CD4-positive, CD25-positive, alpha-beta regulatory T cell (primary cell): ENCODE data around the gene FAR2. TPM values are rescaled to one million over a fixed set of nuclear protein-coding genes. Genes with fewer than 3 reads are reported as not detected.

Experiments used
- ATAC-seq, 2 donors: fragments of 150-1000 bp; cut with Tn5 transposase; one replicate each; pipeline ENCODE4 v1.10.0; 2021; ENCODE audit warnings: low read depth in 2 of 2, moderate number of reproducible peaks in 2 of 2, moderate library complexity in 1 of 2
- DNase-seq, 3 donors: peaks; one replicate each; pipeline versions ENCODE4 v3.0.0 to v3.0.0-alpha.2; 2012 to 2022; ENCODE audit warnings: mixed read lengths in 1 of 3
- H3K27ac ChIP-seq: one replicate; pipeline ENCODE4 v1.7.0; 2013; ENCODE audit warnings: mild to moderate bottlenecking, low read length; ENCODE audit not compliant: insufficient read depth, poor library complexity, severe bottlenecking
- H3K27me3 ChIP-seq: one replicate; pipeline ENCODE4 v1.7.0; 2013; ENCODE audit warnings: low read length; ENCODE audit not compliant: control insufficient read depth, insufficient read depth
- H3K36me3 ChIP-seq: one replicate; pipeline ENCODE4 v1.7.0; 2013; ENCODE audit warnings: mild to moderate bottlenecking, low read length, moderate library complexity; ENCODE audit not compliant: control insufficient read depth, insufficient read depth
- H3K4me1 ChIP-seq: 2 replicates; pipeline ENCODE4 v1.7.0; 2013; ENCODE audit warnings: mild to moderate bottlenecking, low read length; ENCODE audit not compliant: insufficient read depth, control insufficient read depth, poor library complexity, severe bottlenecking
- H3K4me3 ChIP-seq: one replicate; pipeline ENCODE4 v1.7.0; 2013; ENCODE audit warnings: low read depth, mild to moderate bottlenecking, low read length, moderate library complexity
- H3K9me3 ChIP-seq, 2 experiments: 1 replicate in 1 of 2; 2 replicates in 1 of 2; pipeline ENCODE4 v1.7.0; 2013; ENCODE audit warnings: low read length in 2 of 2, mild to moderate bottlenecking in 1 of 2, moderate library complexity in 1 of 2; ENCODE audit not compliant: control insufficient read depth in 2 of 2
- H3K27ac Mint-ChIP-seq, 3 donors: one replicate each; pipeline ENCODE4 v1.8.0; 2020 to 2022; ENCODE audit warnings: mild to moderate bottlenecking in 3 of 3, mixed read lengths in 3 of 3, moderate library complexity in 2 of 3
- H3K27me3 Mint-ChIP-seq: one replicate; pipeline ENCODE4 v1.8.0; 2022; ENCODE audit warnings: mild to moderate bottlenecking, mixed read lengths
- H3K36me3 Mint-ChIP-seq: one replicate; pipeline ENCODE4 v1.8.0; 2020; ENCODE audit warnings: mixed read lengths
- H3K4me1 Mint-ChIP-seq, 4 donors: one replicate each; pipeline ENCODE4 v1.8.0; 2020 to 2022; ENCODE audit warnings: mixed read lengths in 4 of 4, mild to moderate bottlenecking in 1 of 4
- H3K4me3 Mint-ChIP-seq, 4 donors: one replicate each; pipeline ENCODE4 v1.8.0; 2020 to 2022; ENCODE audit warnings: mild to moderate bottlenecking in 4 of 4, mixed read lengths in 4 of 4, moderate library complexity in 3 of 4
- H3K9me3 Mint-ChIP-seq, 7 donors: one replicate each; pipeline ENCODE4 v1.8.0; 2020 to 2022; ENCODE audit warnings: mixed read lengths in 7 of 7, mild to moderate bottlenecking in 3 of 7, moderate library complexity in 2 of 7
- polyA plus RNA-seq, 4 donors: library from polyadenylated mRNA; unstranded; fragments of 300-500 nt; fragmentation: Illumina TruSeq; gene quantifications; one replicate each; pipeline ENCODE4 v1.2.3, GENCODE V29; 2021
- total RNA-seq: library from RNA; stranded (reverse); gene quantifications from one replicate; pipeline ENCODE4 v1.2.3, GENCODE V29; 2022

FAR2 gene
- total and polyA plus RNA-seq, 5 donors from 2014 or later, result 7.4 to 14.6 (median 12.6) TPM

- no peak overlapping the region for H3K27ac ChIP-seq
- DNase-seq (no peak), ATAC-seq (no peak)
- H3K4me3 Mint-ChIP-seq, result no peak overlapping the region
- no peaks in the 10 kb centered on the region for H3K9me3 ChIP-seq
- H3K4me1 ChIP-seq, result no peaks in the 10 kb centered on the region
- no peaks in the 10 kb centered on the region for H3K9me3 Mint-ChIP-seq
- H3K27ac Mint-ChIP-seq, result no peak overlapping the region
- no peaks in the 10 kb centered on the region for H3K36me3 Mint-ChIP-seq
- H3K27me3 ChIP-seq, result no peaks in the 10 kb centered on the region
- no peaks in the 10 kb centered on the region for H3K27me3 Mint-ChIP-seq
- H3K4me3 ChIP-seq, result no peak overlapping the region
- no peaks in the 10 kb centered on the region for H3K36me3 ChIP-seq
- H3K4me1 Mint-ChIP-seq, result no peaks in the 10 kb centered on the region
These were observed 81.9 kb downstream of the FAR2 start for GRCh38 chr12:29230800-29231560.

DNA sequence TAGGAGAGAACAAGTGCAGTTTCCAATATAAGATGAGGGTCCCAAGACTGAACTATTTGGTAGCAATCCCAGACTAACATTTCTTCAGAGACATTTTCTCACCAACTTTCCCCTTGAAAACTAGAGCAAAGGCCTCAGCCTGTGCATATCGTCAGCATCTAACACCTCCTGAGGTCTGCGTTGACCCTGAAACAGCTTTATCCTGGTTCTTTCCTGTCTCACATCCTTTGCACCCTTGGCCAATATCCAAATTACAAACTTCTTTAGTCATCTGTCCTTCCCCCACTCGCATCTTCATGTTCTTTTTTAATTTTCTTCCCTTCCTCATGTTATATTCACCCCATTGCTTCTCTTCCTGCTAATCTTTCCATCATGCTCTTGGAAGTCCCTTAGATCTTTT is 83.0 kb downstream of the FAR2 start:
- no peaks in the 10 kb centered on the region for H3K9me3 Mint-ChIP-seq

GRCh38 chr12:29234552-29234951 is 85.5 kb downstream of the FAR2 start:
- Mint-ChIP-seq H3K27me3 (no peaks in the 10 kb centered on the region), H3K4me1 (no peaks in the 10 kb centered on the region), H3K4me3 (no peak overlapping the region), H3K9me3 (peaks cover 0 to 1% (median 0%) of the 10 kb centered on the region in 7 donors), H3K27ac (no peak overlapping the region), H3K36me3 (no peaks in the 10 kb centered on the region)
- Histone ChIP-seq H3K4me3 (no peak overlapping the region), H3K4me1 (no peaks in the 10 kb centered on the region), H3K27me3 (no peaks in the 10 kb centered on the region), H3K36me3 (no peaks in the 10 kb centered on the region), H3K9me3 (no peaks in the 10 kb centered on the region), H3K27ac (no peak overlapping the region)
- DNase-seq (no peak), ATAC-seq (no peak)

More for the DNA sequence above, 83.0 kb downstream of the FAR2 start:
- no peaks in the 10 kb centered on the region for H3K4me1 Mint-ChIP-seq
- Histone ChIP-seq H3K9me3 (no peaks in the 10 kb centered on the region), H3K27me3 (no peaks in the 10 kb centered on the region), H3K4me3 (no peak overlapping the region), H3K4me1 (no peaks in the 10 kb centered on the region), H3K27ac (no peak overlapping the region), H3K36me3 (no peaks in the 10 kb centered on the region)
- no peaks in the 10 kb centered on the region for H3K27me3 Mint-ChIP-seq
- DNase-seq (no peak), ATAC-seq (no peak)
- H3K27ac Mint-ChIP-seq, result no peak overlapping the region
- no peak overlapping the region for H3K4me3 Mint-ChIP-seq
- H3K36me3 Mint-ChIP-seq, result no peaks in the 10 kb centered on the region

- Histone ChIP-seq H3K36me3 (no peaks in the 10 kb centered on the region), H3K4me3 (no peak overlapping the region), H3K27ac (no peak overlapping the region), H3K27me3 (no peaks in the 10 kb centered on the region), H3K9me3 (no peaks in the 10 kb centered on the region), H3K4me1 (no peaks in the 10 kb centered on the region)
- ATAC-seq (no peak), DNase-seq (no peak)
- Mint-ChIP-seq H3K4me3 (no peak overlapping the region), H3K27ac (no peak overlapping the region), H3K36me3 (no peaks in the 10 kb centered on the region), H3K9me3 (peaks cover 0 to 1% (median 0%) of the 10 kb centered on the region in 7 donors), H3K4me1 (no peaks in the 10 kb centered on the region), H3K27me3 (no peaks in the 10 kb centered on the region)
These were observed 86.0 kb downstream of the FAR2 start for GRCh38 chr12:29234965-29235626.

DNA sequence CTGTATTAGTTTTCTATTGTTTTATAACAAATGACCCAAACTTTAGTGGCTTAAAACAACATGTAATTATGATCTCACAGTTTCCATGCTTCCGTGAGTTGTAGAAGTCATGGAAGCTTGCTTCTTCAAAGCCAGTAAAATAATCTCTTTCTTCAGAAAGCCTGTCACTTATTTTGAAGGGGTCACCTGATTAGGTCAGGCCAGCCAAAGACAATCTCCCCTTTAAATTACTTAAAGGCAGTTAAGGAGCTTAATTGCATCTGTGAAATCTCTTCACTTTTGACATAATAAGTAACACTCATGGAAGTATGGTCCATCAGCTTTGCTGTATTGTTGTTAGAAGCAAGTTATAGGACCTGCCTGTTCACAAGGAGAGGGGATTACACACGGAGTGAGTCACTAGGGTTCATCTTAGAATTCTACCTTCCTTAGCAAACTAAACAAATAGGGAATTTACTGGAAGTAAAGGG is 89.8 kb downstream of the FAR2 start:
- Histone ChIP-seq H3K27me3 (no peaks in the 10 kb centered on the region), H3K4me1 (peaks cover 9% of the 10 kb centered on the region), H3K36me3 (no peaks in the 10 kb centered on the region), H3K4me3 (no peak overlapping the region), H3K27ac (no peak overlapping the region), H3K9me3 (peaks cover 0 to 4% of the 10 kb centered on the region in 2 experiments)
- Mint-ChIP-seq H3K4me1 (peaks cover 0 to 24% (median 9%) of the 10 kb centered on the region in 4 donors), H3K27ac (no peak overlapping the region), H3K9me3 (peaks cover 0 to 11% (median 0%) of the 10 kb centered on the region in 7 donors), H3K36me3 (no peaks in the 10 kb centered on the region), H3K4me3 (no peak overlapping the region), H3K27me3 (no peaks in the 10 kb centered on the region)
- no peak for ATAC-seq
- no peak for DNase-seq

DNA sequence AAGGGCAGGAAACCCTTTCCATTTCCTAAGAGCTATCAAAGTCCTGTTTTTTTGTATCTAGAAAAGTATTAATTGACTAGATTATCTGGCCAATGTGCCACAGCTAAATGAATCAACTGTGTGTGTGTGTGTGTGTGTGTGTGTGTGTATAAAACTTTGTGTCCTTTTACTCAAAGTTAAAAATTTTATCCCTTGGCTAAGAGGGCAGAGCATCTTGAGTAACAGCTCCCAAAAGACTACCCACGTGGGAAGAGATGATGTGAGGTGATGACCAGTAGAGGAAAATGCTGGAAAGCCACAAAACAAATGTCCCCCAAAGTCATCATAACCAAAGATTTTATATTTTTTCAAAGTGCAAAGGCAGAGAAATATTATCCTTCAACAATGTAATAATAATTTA is 90.3 kb downstream of the FAR2 start:
- Mint-ChIP-seq H3K4me1 (peaks cover 0 to 24% (median 9%) of the 10 kb centered on the region in 4 donors), H3K9me3 (peaks cover 0 to 11% (median 0%) of the 10 kb centered on the region in 7 donors), H3K27ac (no peak overlapping the region), H3K27me3 (no peaks in the 10 kb centered on the region), H3K4me3 (no peak overlapping the region), H3K36me3 (no peaks in the 10 kb centered on the region)
- H3K27me3 ChIP-seq, result no peaks in the 10 kb centered on the region
- peaks cover 0 to 4% of the 10 kb centered on the region in 2 experiments for H3K9me3 ChIP-seq
- H3K4me3 ChIP-seq, result no peak overlapping the region
- ATAC-seq (no peak), DNase-seq (no peak)
- no peaks in the 10 kb centered on the region for H3K36me3 ChIP-seq
- no peak overlapping the region for H3K27ac ChIP-seq
- peaks cover 9% of the 10 kb centered on the region for H3K4me1 ChIP-seq

- no peak for ATAC-seq
- H3K36me3 Mint-ChIP-seq, result no peaks in the 10 kb centered on the region
These were observed 91.4 kb downstream of the FAR2 start for GRCh38 chr12:29240441-29240840.

More at GRCh38 chr12:29240441-29240840, 91.4 kb downstream of the FAR2 start:
- peaks cover 9% of the 10 kb centered on the region for H3K4me1 ChIP-seq
- no peaks in the 10 kb centered on the region for H3K27me3 Mint-ChIP-seq
- H3K36me3 ChIP-seq, result no peaks in the 10 kb centered on the region
- H3K4me1 Mint-ChIP-seq, result peaks cover 0 to 24% (median 9%) of the 10 kb centered on the region in 4 donors
- H3K4me3 Mint-ChIP-seq, result no peak overlapping the region
- no peak for DNase-seq
- no peak overlapping the region for H3K27ac ChIP-seq
- H3K4me3 ChIP-seq, result no peak overlapping the region
- H3K9me3 ChIP-seq, result peaks cover 0 to 4% of the 10 kb centered on the region in 2 experiments
- H3K9me3 Mint-ChIP-seq, result peaks cover 0 to 11% (median 0%) of the 10 kb centered on the region in 7 donors
- no peaks in the 10 kb centered on the region for H3K27me3 ChIP-seq
- no peak overlapping the region for H3K27ac Mint-ChIP-seq
